Smooth muscle cell of the brain vasculature (primary cell): ENCODE measurements around the gene CBLB.

Experiments used
- DNase-seq: peaks from one replicate; pipeline ENCODE4 v3.0.0-alpha.2; 2012; ENCODE audit warnings: low read depth, low spot score

The CBLB gene

DNA sequence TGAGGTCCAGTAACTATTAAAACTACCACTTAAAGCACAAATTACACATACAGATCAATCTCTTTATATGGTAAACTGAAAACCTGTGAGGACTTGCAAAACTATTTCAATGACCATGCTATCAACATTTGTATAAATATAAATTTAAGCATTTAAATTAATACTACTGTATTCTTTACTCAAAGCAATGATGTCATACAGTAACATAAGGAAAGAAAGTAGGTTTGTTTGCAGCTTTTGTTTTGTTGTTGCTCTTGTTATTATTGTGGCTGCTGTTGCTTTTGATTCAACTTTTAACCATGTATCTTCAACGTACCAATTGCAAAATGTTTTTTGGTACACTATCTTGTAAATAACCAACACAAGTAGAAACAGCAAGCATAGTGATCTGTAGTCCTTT is 22.0 kb downstream of the CBLB start:
- DNase-seq, result no peak

DNA sequence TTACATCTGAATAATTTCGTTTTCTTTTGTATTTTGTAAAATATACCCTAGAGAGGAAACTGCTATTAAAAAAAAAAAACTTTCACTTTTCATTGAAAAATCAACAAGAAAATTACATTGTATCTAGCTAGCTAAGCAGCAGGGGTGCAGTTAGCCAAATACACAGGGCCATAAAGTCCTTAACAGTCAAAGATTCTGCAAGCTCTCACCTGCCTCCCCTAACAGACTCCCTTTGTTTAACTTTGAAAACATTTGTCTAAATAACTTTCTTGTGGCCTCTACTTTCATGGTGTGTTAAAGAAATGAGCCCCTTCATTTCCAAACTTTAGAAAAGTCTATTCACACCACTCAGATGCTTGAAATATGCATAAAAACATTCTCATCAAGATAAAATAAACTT is 23.3 kb downstream of the CBLB start:
- no peak for DNase-seq

DNA sequence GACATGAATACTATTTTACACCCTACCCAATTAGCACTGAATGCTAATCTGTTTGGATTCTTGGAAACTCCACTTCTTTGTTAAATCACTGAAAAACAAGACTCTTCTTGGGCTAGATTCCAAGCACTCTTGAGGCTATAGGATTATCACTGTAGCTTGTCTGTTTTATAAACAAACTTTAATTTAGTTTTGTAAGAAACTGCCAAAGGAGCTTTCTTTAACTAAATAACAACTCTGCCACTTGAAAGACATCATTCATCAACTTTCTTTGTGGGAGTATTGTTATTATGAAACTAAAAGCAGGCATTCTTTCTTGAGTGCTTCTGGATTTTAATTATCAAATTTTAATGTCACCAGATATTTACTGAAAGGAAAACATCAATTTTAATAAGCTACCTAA is 24.1 kb downstream of the CBLB start:
- no peak for DNase-seq

DNA sequence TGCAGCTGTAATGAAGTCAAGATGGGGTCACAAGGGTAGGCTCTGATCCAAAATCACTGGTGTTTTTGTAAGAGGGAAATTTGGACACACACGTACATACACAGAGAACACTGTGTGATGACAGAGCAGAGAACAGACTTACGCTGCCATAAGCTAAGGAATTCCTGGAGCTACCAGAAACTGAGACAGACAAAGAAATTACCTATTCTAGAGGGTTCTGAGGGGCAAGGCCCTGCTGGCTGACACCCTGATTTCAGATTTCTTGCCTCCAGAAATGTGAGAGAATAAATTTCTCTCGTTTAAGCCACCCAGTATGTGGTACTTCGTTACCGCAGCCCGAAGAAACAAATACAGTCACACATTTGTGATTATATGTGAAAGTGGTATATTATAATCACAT is 24.8 kb downstream of the CBLB start:
- no peak for DNase-seq

DNA sequence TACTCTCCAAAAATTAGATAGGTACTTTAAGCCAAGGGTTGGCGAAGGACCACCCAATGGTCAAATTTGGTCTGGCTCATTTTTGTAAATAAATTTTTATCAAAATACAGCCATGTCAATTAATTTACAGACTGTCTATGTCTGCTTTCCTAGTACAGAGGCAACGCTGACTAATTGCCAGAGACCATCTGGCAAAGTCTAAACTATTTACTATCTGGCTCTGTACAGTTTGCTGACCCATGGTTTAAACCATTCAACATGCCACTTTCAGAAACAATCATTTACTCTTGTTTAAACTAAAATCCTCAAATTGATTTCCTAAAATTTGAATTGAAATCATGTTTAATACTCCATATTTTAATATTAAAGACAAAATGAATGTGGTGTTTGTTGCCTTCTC is 25.9 kb downstream of the CBLB start:
- DNase-seq, result no peak

DNA sequence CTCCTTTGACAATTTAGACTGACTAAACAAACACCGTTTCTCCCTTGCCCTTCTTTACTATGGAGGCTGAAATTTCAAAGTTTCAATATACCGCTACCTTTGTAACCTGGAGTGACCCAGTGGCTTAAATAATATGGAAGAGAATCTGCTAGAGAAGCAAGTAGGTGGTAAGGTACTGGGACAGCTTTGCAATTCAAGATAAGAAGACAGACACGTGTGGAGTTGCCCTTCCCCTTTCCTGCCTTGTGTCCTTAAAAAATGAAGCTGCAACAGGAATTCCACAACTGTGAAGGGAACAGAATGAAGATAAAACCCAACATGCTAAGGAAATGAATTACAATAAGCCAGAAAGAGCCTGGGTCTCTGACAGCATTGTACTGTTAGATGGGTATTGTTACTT is 26.4 kb downstream of the CBLB start:
- no peak for DNase-seq

DNA sequence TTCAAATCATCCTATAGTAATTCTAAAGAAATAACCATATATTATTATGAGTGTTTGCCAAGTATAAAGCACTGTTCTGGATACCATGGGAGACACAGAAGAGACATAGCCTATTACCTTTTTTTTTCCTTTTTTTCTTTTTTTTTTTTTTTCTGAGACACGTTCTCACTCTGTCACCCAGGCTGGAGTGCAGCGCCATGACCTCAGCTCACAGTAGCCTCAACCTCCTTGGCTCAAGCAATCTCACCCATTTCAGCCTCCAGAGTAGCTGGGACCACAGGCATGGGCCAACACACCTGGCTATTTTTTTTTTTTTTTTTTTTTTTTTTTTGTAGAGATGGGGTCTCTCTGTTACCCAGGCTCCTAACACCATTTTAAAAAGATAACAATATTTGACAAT is 30.9 kb downstream of the CBLB start:
- DNase-seq, result no peak

DNA sequence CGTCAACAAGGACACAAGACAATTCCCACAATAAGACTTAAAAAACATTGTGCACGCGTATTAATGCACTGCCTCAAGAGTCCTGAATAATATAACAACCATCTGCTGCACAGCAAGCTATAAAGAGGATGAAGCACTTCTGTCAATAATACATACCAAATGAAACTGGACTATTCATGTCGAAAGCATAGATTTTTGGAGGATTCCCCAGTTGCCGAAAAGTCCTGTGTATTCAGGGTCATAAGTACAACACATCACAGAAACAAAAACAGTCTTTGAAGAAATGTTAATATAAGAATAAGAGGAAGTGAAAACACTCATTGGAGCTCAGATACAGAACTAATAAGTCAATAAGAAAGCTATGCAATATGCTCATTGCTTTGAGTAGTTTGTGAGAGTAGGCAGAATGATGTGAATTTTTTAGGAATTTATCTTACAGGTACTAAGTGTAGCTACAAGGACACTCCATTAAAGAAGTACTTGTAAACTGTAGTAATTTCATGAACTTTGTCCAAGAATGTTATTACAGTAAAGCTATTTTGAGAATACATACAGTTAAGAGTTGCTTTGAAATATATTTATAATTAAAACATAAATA is 31.6 kb downstream of the CBLB start:
- DNase-seq, result no peak

DNA sequence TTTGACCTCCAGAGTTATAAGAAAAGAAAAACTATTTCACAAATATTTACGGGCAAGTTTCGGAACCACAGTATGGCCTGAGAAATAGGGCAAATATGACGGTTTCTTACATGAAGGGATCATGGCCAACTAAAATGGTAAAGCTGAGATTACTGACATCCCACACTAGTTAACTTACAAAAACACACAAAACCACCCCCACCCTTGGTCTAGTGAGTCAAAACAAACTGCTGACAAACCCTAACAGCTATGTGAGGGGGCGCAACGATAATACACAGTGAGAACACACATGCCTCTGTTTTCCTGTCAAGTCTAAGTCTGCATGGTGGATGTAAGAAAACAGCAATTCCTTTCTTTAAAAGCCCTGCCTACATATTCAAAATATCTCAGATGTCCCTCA is 32.3 kb downstream of the CBLB start:
- DNase-seq, result no peak

DNA sequence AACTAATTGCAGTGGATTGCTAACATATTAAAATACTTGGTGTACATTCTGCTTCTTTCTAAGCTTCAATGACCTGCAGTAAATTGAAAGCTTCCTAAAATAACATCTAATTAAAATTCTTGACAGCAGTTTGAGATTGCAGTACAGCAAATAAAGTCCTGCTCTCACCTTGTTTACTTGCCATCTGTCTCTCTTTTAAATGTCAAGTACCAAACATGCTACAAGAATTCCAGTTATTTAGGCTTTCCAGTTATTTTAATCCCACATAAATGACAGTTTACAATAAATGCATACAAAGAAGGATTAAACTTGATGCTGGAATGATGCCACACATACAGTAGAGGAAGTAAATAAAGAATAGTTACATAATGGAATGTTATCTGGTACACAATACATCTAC is 33.2 kb downstream of the CBLB start:
- no peak for DNase-seq

DNA sequence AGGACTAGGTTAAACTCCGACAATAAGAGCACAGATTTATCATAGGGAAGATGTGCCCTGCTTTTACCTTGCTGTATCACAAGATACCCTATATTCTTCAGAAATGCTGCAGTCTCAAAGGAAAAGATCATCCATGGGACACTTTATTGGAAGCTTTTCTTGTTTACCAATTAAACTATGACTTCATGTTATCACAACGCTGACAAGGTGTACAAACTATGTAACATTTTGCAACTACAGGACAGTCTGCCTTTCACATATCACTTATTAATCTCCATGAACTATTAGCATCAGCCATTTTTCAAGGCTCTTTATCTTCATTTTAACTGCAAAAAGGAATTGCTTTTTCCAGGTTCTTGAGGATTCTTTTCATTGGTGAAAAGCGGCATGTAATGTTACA is 34.0 kb downstream of the CBLB start:
- DNase-seq, result no peak

DNA sequence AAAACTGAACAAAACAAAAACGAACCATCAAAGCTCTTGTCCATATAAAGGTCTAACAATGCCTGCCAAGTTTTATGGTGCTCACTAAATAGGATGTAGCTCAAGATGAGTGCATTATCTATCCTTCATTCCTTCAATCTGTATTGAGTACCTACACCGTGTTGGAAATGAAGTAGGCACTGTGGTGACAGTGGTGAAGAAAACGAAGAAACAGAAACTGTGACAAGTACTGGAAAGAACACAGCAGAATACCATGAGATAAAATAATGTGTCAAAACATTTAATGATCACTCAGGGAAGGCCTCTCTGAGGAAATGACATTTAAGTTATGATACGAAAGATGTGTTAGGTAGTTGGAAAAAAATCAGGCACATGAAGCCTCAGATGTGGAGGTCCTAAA is 36.2 kb downstream of the CBLB start:
- no peak for DNase-seq

DNA sequence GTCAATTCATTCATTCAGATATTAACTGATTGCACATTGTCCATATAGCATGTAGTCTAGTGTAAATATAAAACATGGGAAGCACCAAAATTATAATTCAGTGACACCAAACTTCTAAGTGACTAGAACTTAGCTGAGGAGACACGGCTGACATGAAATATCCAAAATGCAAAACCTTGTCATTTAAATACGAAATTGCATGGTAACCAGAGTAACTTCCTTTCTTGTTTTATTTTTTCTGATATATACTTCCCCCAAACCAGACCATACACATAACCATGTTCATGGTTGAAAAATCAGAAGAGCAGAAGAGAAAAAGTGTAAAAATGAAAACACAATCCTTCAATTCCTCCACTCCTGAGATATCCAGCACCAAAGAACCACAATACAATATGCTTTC is 38.0 kb downstream of the CBLB start:
- no peak for DNase-seq

DNA sequence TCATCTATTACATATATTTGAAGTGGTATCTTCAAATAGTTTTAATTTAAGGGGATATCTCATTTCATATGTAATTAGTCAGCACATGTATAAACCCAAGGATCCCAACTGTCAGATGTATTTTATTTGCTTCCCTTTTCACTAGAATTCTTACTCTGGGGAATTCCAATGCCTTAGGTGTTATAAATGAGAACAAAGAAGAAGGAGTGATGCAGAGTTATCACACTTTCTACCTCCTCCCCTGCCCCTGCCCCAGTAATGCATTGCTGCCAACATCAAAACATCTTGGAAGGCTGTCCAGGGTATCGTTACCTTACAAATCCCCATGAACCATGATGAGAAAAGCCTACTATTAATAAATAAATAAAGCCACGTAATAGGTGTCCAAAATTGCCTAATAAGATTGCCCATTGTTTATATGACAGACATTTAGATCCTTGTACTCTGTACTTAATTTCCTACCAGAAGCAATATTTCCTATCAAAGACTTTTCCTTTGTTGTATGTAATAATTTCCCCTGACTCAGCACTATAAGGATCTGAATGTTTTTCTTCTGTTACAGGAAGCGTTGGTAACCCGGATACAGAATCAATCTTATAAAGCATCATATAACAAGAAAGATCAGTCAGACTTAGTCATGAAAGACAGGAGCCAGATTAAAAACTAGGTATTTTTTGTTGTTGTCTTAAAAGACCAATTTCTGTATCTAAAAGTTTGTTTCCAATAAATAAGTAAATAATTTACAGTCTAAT is 38.8 kb downstream of the CBLB start:
- DNase-seq, result no peak

DNA sequence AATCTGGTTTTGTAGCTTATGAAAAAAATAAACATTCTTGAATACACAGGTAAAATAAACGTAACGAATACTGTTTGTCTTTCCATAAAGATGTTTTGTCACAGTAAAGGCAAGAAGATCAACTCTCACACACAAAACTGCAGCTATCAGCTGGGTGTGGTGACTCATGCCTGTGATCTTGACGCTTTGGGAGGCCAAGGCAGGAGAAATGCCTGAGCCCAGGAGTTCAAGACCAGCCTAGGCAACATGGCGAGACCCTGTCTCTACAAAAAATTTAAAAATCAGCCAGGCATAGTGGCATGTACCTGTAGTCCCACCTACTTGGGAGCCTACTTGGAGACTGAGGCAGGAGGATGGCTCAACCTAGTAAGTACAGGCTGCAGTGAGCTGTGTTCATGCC is 39.6 kb downstream of the CBLB start:
- no peak for DNase-seq

DNA sequence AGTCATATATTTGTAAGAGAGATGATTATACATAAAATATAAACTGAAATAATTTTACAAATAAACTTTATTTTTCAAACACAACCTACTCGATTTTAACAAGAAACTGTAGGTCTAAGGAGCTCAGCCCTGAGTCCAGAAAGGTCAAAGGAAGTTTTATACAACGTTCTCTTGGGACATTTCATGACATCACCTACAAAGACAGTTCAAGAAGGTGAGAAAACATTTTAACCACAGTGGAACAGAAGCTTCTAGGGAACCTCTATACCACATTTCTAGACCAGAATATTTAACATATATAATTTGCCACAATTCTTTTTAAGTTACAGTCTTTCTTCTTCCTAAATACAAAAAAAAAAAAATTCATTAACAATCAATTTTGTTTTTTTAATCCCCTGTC is 40.1 kb downstream of the CBLB start:
- no peak for DNase-seq

DNA sequence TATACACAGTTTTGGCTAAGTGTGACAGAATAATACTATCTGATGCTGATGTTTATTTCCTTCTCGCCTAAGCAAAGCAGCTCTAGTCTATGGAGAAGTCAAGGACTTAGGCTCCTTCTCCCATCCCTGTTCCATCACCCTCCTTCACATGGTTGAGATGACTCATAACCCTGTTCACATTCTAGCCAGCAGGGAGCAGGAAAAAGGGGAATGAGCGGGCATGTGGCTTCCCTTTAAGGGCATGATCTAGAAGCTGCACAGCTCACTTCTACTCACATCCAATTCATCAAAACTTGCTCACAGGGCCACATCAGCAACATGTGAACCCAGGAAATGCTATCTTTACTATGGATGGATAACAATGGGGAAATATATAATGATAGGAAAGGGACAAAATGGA is 40.9 kb downstream of the CBLB start:
- peak; percentile 75 for DNase-seq

DNA sequence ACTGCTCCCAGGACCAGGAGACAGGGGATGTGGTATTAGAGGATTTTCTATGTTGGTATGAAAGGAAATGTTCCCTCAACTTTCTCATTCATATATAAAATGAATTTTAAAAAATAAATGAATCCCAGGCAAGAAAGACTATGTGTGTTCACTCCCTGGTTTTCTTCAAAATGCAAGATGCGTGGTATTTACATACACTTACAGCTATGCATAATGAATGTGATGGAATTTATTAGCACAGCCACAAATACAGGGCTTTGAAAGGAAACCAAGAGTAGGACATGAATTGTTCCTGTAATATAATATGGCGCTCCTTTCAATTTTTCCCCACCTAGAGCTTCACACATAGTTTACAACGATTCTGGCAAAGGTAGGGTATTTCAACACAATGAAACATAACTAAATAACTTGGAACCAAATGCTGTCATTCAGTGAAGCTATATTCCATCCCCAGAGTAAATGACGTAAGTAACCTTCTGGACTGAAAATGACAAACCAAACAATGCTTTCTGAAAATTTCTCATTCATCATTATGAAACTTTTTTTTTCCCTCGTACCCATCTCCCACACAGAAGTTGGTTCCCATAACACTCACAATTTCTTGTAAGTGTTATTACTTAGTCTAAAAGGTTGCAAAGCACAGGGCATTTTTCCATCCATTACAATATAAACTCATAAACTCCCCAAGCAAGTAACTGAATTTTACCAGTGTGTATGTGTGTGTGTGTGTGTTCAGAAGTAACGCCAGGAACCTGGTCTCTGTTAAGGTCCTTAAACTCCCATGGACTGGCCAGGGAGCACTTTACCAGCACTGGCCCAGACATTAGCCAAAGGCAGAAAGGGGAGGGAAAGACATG is 41.8 kb downstream of the CBLB start:
- DNase-seq, result no peak

DNA sequence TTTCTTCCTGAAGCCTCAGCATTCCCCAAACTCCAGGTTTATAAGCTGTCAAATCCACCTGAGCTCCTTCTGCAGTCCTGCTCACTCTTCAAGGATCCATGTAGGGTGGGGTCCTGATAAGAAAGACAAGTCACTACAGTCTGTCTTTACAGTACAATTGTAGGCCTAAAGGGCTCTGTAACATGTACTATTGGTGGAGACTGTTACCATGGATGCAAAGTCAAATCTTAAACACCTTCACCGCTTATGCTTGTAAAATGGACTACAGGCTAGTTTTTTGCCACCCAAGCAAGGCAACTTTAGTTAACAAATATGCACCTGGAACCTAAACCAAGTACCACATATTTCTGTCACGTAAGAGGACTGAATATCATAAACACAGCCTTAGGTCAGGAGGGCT is 44.7 kb downstream of the CBLB start:
- DNase-seq, result no peak

DNA sequence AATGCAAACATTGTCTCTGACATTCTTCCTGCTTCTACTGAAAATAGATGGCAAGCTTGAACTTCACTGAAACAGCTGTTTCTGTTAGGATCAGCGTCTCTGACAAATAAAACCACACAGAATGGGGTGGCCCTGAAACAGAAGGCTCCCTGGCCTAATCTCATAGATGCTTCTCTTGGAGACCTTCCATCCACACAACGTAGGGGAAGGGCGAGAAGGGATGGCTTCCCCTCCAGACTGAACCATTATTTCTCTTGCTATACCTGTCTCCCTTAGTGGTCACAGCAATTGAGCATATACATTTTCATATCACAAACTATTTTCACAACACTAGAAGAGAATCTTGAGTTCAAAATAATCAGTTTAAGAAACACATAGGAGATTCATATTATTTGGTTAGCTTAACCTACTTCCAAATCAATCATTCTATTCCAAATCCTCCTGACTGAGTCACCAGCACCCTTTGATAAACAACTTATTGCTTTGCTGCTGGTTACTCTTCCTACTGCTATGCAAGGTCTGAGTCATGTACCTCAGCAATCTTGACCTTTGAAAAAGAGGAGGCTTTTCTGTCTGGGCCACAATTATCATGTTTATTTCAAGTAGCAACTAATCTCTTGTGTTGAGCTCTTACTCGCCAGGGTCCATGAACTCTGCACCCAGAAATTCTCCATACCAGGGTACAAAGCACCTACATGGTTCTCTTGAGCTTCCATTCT is 45.5 kb downstream of the CBLB start:
- no peak for DNase-seq

DNA sequence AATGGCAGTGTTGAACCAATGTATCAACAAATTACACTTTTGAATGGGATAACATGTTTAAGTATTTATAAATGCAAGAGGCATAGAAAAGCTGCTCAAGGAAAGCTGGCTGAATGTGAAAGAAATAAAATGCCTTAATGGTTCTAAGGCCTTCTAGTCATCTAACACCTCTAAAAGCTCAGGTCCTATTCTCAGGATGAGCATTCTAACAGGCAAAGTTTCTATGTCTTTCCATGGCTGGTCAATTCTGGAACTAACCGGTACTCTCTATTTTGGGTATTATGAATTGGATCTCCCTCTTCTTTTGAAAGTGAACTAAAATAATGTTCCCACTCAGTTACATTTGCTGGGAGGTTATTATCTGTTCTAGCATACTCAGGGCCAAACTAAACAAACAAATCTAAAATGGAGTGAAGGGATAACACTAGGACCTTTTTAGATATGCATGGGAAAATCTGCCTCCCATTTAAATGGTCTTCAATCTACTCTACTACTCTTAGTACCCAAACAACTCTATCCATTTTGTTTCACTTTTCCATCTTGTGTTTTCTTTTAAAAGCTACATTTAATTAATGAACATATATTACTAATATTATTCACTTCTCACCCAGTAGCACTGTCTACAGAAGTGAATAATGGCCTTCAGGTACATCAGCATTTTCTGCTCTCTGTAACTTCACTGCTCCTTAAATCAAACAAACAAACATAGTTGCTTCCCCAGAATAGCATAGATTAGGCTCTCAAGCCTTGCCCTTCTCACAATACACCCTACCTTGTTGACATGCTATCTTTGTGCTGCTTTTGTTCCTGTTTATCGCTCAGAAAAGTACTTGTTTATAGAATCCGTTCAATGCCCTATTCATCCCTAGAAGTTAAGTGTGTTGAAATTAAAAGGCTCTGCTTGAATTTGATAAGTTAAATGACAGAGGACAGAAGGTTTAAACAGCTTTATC is 46.4 kb downstream of the CBLB start:
- no peak for DNase-seq
